ENCODE results near the gene HBG1. TPM values are rescaled to one million over a fixed set of nuclear protein-coding genes. Genes with fewer than 3 reads are reported as not detected.

Gene HBG1
- total RNA-seq, 1 donor from 2014 or later, result not detected

- Histone ChIP-seq H3K4me3 (ENCODE audit: insufficient read depth, low read depth, low read length) (no peak within 1 kb of the TSS), H3K4me2 (ENCODE audit: low read length) (no peak within 1 kb of the TSS), H3K9ac (ENCODE audit: low read length) (no peak within 1 kb of the TSS), H3K36me3 (ENCODE audit: insufficient read depth, low read length) (no peaks in the 10 kb centered on the region), H4K20me1 (ENCODE audit: insufficient read depth, low read length) (no peaks in the 10 kb centered on the region), H3K27me3 (ENCODE audit: insufficient read depth, low read length) (no peaks in the 10 kb centered on the region), H3K79me2 (ENCODE audit: insufficient read depth, low read length) (no peaks in the 10 kb centered on the region), H3K9me3 (ENCODE audit: insufficient read depth, low read depth, low read length) (no peaks in the 10 kb centered on the region), H2AFZ (ENCODE audit: low read depth, low read length) (no peak within 1 kb of the TSS), H3K27ac (ENCODE audit: low read depth, low read length) (no peak within 1 kb of the TSS), H3K4me1 (ENCODE audit: insufficient read depth, low read length) (no peaks in the 10 kb centered on the region)
- H3K27me3 Mint-ChIP-seq (ENCODE audit: low read depth, unreplicated experiment), result peaks cover 1% of the 10 kb centered on the region
- H3K27ac Mint-ChIP-seq (ENCODE audit: unreplicated experiment), result no peak within 1 kb of the TSS
- H3K36me3 Mint-ChIP-seq (ENCODE audit: low read depth, unreplicated experiment), result no peaks in the 10 kb centered on the region
- no peaks in the 10 kb centered on the region for H3K9me3 Mint-ChIP-seq (ENCODE audit: unreplicated experiment)
- no peak within 1 kb of the TSS for H3K4me3 Mint-ChIP-seq (ENCODE audit: unreplicated experiment)
- peak; percentile 52 for DNase-seq (ENCODE audit: low read depth)
- H3K4me1 Mint-ChIP-seq (ENCODE audit: low read depth, unreplicated experiment), result peaks cover 6% of the 10 kb centered on the region
- FAIRE-seq, result no peak
- no peak for TF ChIP-seq CTCF (IDR thresholded peaks at IDR 0.05; ENCODE audit: insufficient read depth, low read depth, low read length)
- TF ChIP-seq EZH2 (IDR thresholded peaks at IDR 0.05; ENCODE audit: insufficient read depth, low read length), result no peak
Observed at GRCh38 chr11:5234381-5234834, 15.2 kb downstream of the HBG1 start, which contains the start of gene HBD. Gene HBD (minus strand): TSS chr11:5234483. CDS start chr11:5234433, 50 bp downstream.

- no peaks in the 10 kb centered on the region for H3K9me3 ChIP-seq (ENCODE audit: insufficient read depth, low read depth, low read length)
- Mint-ChIP-seq H3K9me3 (ENCODE audit: unreplicated experiment) (no peaks in the 10 kb centered on the region), H3K27ac (ENCODE audit: unreplicated experiment) (no peak overlapping the region), H3K4me3 (ENCODE audit: unreplicated experiment) (no peak overlapping the region), H3K4me1 (ENCODE audit: low read depth, unreplicated experiment) (peaks cover 6% of the 10 kb centered on the region), H3K27me3 (ENCODE audit: low read depth, unreplicated experiment) (peaks cover 1% of the 10 kb centered on the region), H3K36me3 (ENCODE audit: low read depth, unreplicated experiment) (no peaks in the 10 kb centered on the region)
- H3K79me2 ChIP-seq (ENCODE audit: insufficient read depth, low read length), result no peaks in the 10 kb centered on the region
- FAIRE-seq (no peak), DNase-seq (ENCODE audit: low read depth) (no peak)
- H2AFZ ChIP-seq (ENCODE audit: low read depth, low read length), result no peak overlapping the region
- no peak overlapping the region for H3K4me2 ChIP-seq (ENCODE audit: low read length)
- no peaks in the 10 kb centered on the region for H3K36me3 ChIP-seq (ENCODE audit: insufficient read depth, low read length)
- H3K9ac ChIP-seq (ENCODE audit: low read length), result no peak overlapping the region
- H3K27me3 ChIP-seq (ENCODE audit: insufficient read depth, low read length), result no peaks in the 10 kb centered on the region
- no peaks in the 10 kb centered on the region for H4K20me1 ChIP-seq (ENCODE audit: insufficient read depth, low read length)
- TF ChIP-seq EZH2 (IDR thresholded peaks at IDR 0.05; ENCODE audit: insufficient read depth, low read length) (no peak), CTCF (IDR thresholded peaks at IDR 0.05; ENCODE audit: insufficient read depth, low read depth, low read length) (no peak)
- no peak overlapping the region for H3K27ac ChIP-seq (ENCODE audit: low read depth, low read length)
- H3K4me3 ChIP-seq (ENCODE audit: insufficient read depth, low read depth, low read length), result no peak overlapping the region
- no peaks in the 10 kb centered on the region for H3K4me1 ChIP-seq (ENCODE audit: insufficient read depth, low read length)
Observed at GRCh38 chr11:5233307-5233706, 16.4 kb downstream of the HBG1 start.

GRCh38 chr11:5232821-5233220 lies 16.8 kb downstream of the HBG1 start:
- Histone ChIP-seq H3K79me2 (ENCODE audit: insufficient read depth, low read length) (no peaks in the 10 kb centered on the region), H3K36me3 (ENCODE audit: insufficient read depth, low read length) (no peaks in the 10 kb centered on the region), H3K9ac (ENCODE audit: low read length) (no peak overlapping the region), H2AFZ (ENCODE audit: low read depth, low read length) (no peak overlapping the region), H3K4me1 (ENCODE audit: insufficient read depth, low read length) (no peaks in the 10 kb centered on the region), H3K4me2 (ENCODE audit: low read length) (no peak overlapping the region), H3K27me3 (ENCODE audit: insufficient read depth, low read length) (no peaks in the 10 kb centered on the region), H3K27ac (ENCODE audit: low read depth, low read length) (no peak overlapping the region), H3K4me3 (ENCODE audit: insufficient read depth, low read depth, low read length) (no peak overlapping the region), H3K9me3 (ENCODE audit: insufficient read depth, low read depth, low read length) (no peaks in the 10 kb centered on the region), H4K20me1 (ENCODE audit: insufficient read depth, low read length) (no peaks in the 10 kb centered on the region)
- no peak overlapping the region for H3K27ac Mint-ChIP-seq (ENCODE audit: unreplicated experiment)
- H3K9me3 Mint-ChIP-seq (ENCODE audit: unreplicated experiment), result no peaks in the 10 kb centered on the region
- H3K4me1 Mint-ChIP-seq (ENCODE audit: low read depth, unreplicated experiment), result peaks cover 6% of the 10 kb centered on the region
- H3K4me3 Mint-ChIP-seq (ENCODE audit: unreplicated experiment), result no peak overlapping the region
- DNase-seq (ENCODE audit: low read depth) (no peak), FAIRE-seq (no peak)
- H3K27me3 Mint-ChIP-seq (ENCODE audit: low read depth, unreplicated experiment), result peaks cover 1% of the 10 kb centered on the region
- no peaks in the 10 kb centered on the region for H3K36me3 Mint-ChIP-seq (ENCODE audit: low read depth, unreplicated experiment)
- TF ChIP-seq CTCF (IDR thresholded peaks at IDR 0.05; ENCODE audit: insufficient read depth, low read depth, low read length), result no peak
- no peak for TF ChIP-seq EZH2 (IDR thresholded peaks at IDR 0.05; ENCODE audit: insufficient read depth, low read length)

Measured in astrocyte (in vitro differentiated cells and primary cell).